Activated CD8-positive, alpha-beta T cell treated with anti-CD3 and anti-CD28 coated beads for 36 hours (primary cell): ENCODE results near the gene IQSEC2. TPM values are rescaled to one million over a fixed set of nuclear protein-coding genes. Genes with fewer than 3 reads are reported as not detected.

ENCODE experiments used
- ATAC-seq: fragments of 200-7000 bp; cut with Tn5 transposase; one replicate; pipeline ENCODE4 v1.10.0; 2021; ENCODE audit warnings: mild to moderate bottlenecking, moderate library complexity
- CTCF ChIA-PET: fragments of 350-600 bp; sonication (Branson Sonifier 250); formaldehyde crosslinking; loops from one replicate; lab custom pipeline; 2021; ENCODE audit warnings: antibody characterized with exemption; lab: Charles Lee
- POLR2A ChIA-PET: fragments of 350-600 bp; sonication (Branson Sonifier 250); formaldehyde crosslinking; loops from one replicate; lab custom pipeline; 2021; ENCODE audit warnings: antibody characterized with exemption; lab: Charles Lee
- DNase-seq: peaks from one replicate; pipeline ENCODE4 v3.0.0-alpha.2; 2020
- H3K27ac Mint-ChIP-seq: one replicate; pipeline ENCODE4 v1.8.0; 2021; ENCODE audit warnings: mild to moderate bottlenecking, mixed read lengths
- H3K27me3 Mint-ChIP-seq: one replicate; pipeline ENCODE4 v1.8.0; 2021; ENCODE audit warnings: mixed read lengths
- H3K36me3 Mint-ChIP-seq: one replicate; pipeline ENCODE4 v1.8.0; 2021; ENCODE audit warnings: low read depth, mixed read lengths
- H3K4me1 Mint-ChIP-seq: one replicate; pipeline ENCODE4 v1.8.0; 2021; ENCODE audit warnings: low read depth, mixed read lengths
- H3K4me3 Mint-ChIP-seq: one replicate; pipeline ENCODE4 v1.8.0; 2021; ENCODE audit warnings: mild to moderate bottlenecking, moderate library complexity, mixed read lengths
- H3K9me3 Mint-ChIP-seq: one replicate; pipeline ENCODE4 v1.8.0; 2021; ENCODE audit warnings: mixed read lengths
- CTCF ChIP-seq: fragments of 200-600 bp; IDR thresholded peaks from one replicate; pipeline ENCODE4 v1.8.0; 2022; ENCODE audit warnings: antibody characterized with exemption, mild to moderate bottlenecking
- intact Hi-C: fragments of 100-400 bp; cut with micrococcal nuclease; formaldehyde crosslinking; loops from one replicate; pipeline ENCODE4 v1.10.0; 2022
- total RNA-seq, 2 experiments: library from RNA; stranded (reverse); gene quantifications; one replicate each; pipeline ENCODE4 v1.2.3, GENCODE V29; 2021

IQSEC2 gene
- total RNA-seq, 2 experiments from 2014 or later = 0.05 to 0.07 TPM

GRCh38 chrX:53318766-53319353 lies 37.5 kb upstream of the IQSEC2 start:
- ChIA-PET POLR2A (interaction anchor here (1.0 kb wide), 1 partner anchor 93 kb away, joined by 3 read pairs; no protein-coding TSS in a partner anchor), CTCF (interaction anchor here (0.7 to 5.9 kb wide), 14 partner anchors 11 to 163 kb away, joined by 3 to 57 read pairs (median 4); partner anchors contain the start of genes RIBC1 and SMC1A)
- ATAC-seq (no peak), DNase-seq (no peak)
- Mint-ChIP-seq H3K27ac (no peak overlapping the region), H3K4me3 (no peak overlapping the region), H3K9me3 (no peaks in the 10 kb centered on the region), H3K36me3 (no peaks in the 10 kb centered on the region), H3K27me3 (peaks cover 38% of the 10 kb centered on the region), H3K4me1 (peaks cover 12% of the 10 kb centered on the region)
- TF ChIP-seq CTCF = no peak
- intact Hi-C loops = no loop called here

GRCh38 chrX:53317365-53318069 lies 36.1 kb upstream of the IQSEC2 start:
- H3K36me3 Mint-ChIP-seq = no peaks in the 10 kb centered on the region
- POLR2A ChIA-PET = interaction anchor here (0.6 to 1.3 kb wide), 3 partner anchors 61 to 127 kb away, joined by 3 to 4 read pairs (median 3); no protein-coding TSS in a partner anchor

DNA sequence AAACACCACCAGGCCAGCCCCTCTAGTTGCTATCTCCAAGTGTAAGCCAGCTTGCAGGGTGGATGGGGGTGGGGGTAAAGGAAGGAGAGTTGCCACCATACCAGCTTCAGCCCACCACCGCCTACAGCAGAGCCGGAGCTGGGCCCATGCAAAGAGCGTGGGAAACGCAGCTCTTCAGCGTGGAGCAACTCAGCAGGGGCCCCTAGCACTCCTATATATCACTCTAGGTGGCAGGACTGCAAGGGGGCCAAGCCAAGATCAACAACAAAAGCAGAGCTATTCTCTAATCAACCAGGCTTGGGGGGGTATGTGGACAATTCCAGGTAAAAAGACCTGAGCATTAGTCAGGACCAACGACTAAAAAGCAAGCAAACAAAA lies 35.5 kb upstream of the IQSEC2 start:
- intact Hi-C loops = loop anchor here (2.0 kb wide), 1 partner anchor 130 kb away; no protein-coding TSS in a partner anchor
- ATAC-seq (no peak), DNase-seq (no peak)
- POLR2A ChIA-PET = interaction anchor here (0.5 to 1.3 kb wide), 4 partner anchors 62 to 155 kb away, joined by 3 to 4 read pairs (median 3); no protein-coding TSS in a partner anchor
- H3K4me3 Mint-ChIP-seq = no peak overlapping the region
- H3K4me1 Mint-ChIP-seq = peaks cover 9% of the 10 kb centered on the region
- no peak for TF ChIP-seq CTCF
- H3K9me3 Mint-ChIP-seq = no peaks in the 10 kb centered on the region
- peaks cover 26% of the 10 kb centered on the region for H3K27me3 Mint-ChIP-seq
- no peak overlapping the region for H3K27ac Mint-ChIP-seq
- no peaks in the 10 kb centered on the region for H3K36me3 Mint-ChIP-seq
- CTCF ChIA-PET = interaction anchor here (0.6 to 5.9 kb wide), 21 partner anchors 9 to 180 kb away, joined by 3 to 57 read pairs (median 5); partner anchors contain the start of genes RIBC1 and SMC1A

More at GRCh38 chrX:53317365-53318069, 36.1 kb upstream of the IQSEC2 start:
- Mint-ChIP-seq H3K27ac (no peak overlapping the region), H3K4me1 (peaks cover 12% of the 10 kb centered on the region), H3K4me3 (no peak overlapping the region), H3K9me3 (no peaks in the 10 kb centered on the region), H3K27me3 (peaks cover 32% of the 10 kb centered on the region)
- DNase-seq (peak; percentile 76), ATAC-seq (peak; percentile 87)
- TF ChIP-seq CTCF = peak; percentile 68
- intact Hi-C loops = loop anchor here (2.0 kb wide), 1 partner anchor 129 kb away; no protein-coding TSS in a partner anchor
- CTCF ChIA-PET = interaction anchor here (0.6 to 5.9 kb wide), 25 partner anchors 9 to 179 kb away, joined by 3 to 57 read pairs (median 4); partner anchors contain the start of genes RIBC1 and SMC1A

DNA sequence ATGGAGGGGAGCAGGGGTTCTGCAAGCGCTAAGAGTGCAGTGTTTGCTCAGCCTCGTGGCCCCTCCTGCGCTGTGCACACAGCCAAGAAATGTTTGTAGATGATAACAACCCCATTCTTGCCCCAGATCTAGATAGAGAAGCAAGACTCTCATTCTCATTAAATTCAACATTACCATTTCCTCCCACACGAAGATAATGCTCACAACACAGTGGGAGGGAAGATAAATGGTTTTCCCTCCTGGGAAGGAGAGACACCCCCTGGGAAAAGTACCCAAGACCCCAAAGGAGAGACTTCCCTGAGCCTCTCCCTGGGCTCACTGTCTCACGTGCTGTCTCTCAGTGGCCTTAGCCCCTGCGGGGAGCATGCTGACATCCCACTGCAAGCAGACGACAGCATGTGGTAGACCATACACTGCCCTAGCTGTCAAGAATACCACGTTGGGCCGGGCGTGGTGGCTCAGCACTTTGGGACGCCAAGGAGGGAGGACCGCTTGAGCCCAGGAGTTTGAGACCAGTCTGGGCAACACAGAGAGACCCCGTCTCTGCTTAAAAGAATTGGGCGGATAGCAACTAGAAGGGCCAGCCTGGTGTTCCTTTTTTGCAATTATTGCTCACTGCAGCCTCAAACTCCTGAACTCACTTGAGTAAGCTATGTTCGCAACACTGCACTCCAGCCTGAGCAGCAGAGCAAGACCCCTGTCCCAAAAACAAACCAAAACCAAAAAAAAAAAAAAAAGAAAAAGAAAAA lies 34.9 kb upstream of the IQSEC2 start:
- POLR2A ChIA-PET = interaction anchor here (0.5 to 1.3 kb wide), 3 partner anchors 62 to 154 kb away, joined by 3 read pairs; no protein-coding TSS in a partner anchor
- H3K9me3 Mint-ChIP-seq = no peaks in the 10 kb centered on the region
- intact Hi-C loops = loop anchor here (2.0 kb wide), 1 partner anchor 131 kb away; no protein-coding TSS in a partner anchor

More for the DNA sequence above, 34.9 kb upstream of the IQSEC2 start:
- Mint-ChIP-seq H3K36me3 (no peaks in the 10 kb centered on the region), H3K27ac (no peak overlapping the region), H3K4me3 (no peak overlapping the region), H3K27me3 (peaks cover 21% of the 10 kb centered on the region), H3K4me1 (peaks cover 7% of the 10 kb centered on the region)
- no peak for ATAC-seq
- DNase-seq = no peak
- TF ChIP-seq CTCF = no peak
- CTCF ChIA-PET = interaction anchor here (1.4 to 5.9 kb wide), 9 partner anchors 10 to 166 kb away, joined by 3 to 57 read pairs (median 9); no protein-coding TSS in a partner anchor
